Mucosa of gallbladder (tissue), 1 donor: ENCODE measurements around the gene SYT17. TPM values are rescaled to one million over a fixed set of nuclear protein-coding genes. Genes with fewer than 3 reads are reported as not detected.

Experiments
- DNase-seq: peaks from one replicate; pipeline ENCODE4 v3.0.0-alpha.2; 2020; ENCODE audit warnings: low spot score
- total RNA-seq: library from RNA; stranded (reverse); gene quantifications from one replicate; pipeline ENCODE4 v1.2.1, GENCODE V29; 2021
- donor health status: DM: no; HTN: no; CAD: no.

The SYT17 gene
- total RNA-seq, 1 donor from 2014 or later, result 4.0 TPM

DNA sequence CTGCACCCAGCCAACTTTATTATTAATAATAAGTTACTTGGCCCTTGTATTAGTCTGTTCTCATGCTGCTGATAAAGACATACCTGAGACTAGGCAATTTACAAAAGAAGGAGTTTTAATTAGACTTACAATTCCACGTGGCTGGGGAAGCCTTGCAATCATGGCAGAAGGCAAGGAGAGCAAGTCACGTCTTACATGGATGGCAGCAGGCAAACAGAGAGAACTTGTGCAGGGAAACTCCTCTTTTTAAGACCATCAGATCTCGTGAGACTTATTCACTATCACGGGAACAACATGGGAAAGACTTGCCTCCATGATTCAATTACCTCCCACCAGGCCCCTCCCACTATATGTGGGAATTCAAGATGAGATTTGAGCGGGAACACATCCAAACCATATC is 47.7 kb downstream of the SYT17 start:
- DNase-seq, result no peak

DNA sequence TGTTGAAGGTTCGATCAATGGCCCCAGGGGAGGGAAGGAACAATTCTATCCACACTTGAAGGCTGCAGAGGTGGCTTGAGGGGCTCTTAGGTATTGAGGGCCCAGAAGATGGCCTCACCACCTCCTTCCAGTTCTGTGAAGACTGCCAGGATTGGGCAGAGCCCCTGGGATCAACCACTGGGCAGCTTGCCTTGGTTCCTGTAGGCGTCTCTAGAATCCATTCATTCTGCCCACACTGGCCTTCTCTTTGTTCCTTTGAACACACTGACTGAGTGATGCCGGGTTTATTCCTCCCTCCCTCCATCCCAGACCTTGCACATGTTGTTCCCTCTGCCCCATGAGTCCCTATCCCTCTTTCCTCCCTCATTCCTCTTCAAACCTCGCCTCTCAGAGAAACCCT is 50.5 kb downstream of the SYT17 start:
- no peak for DNase-seq

DNA sequence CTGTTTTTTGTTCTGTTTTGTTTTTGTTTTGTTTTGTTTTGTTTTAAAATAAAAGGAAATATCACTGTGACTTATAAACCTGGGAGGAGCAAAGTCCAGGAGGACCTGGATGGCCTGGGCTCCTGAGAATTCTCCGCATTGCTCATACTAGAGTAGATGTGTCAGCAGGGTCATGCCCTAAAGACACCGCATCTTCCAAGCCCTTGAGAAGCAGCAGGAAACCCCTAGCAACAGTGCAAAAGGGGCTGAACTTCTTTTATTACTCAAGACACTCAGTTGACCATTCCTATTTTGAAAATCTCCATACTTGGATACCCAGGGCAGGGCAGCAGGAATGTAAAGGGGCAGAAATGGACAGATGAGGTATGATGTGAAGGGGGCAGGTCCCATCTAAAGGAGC is 51.8 kb downstream of the SYT17 start:
- no peak for DNase-seq

DNA sequence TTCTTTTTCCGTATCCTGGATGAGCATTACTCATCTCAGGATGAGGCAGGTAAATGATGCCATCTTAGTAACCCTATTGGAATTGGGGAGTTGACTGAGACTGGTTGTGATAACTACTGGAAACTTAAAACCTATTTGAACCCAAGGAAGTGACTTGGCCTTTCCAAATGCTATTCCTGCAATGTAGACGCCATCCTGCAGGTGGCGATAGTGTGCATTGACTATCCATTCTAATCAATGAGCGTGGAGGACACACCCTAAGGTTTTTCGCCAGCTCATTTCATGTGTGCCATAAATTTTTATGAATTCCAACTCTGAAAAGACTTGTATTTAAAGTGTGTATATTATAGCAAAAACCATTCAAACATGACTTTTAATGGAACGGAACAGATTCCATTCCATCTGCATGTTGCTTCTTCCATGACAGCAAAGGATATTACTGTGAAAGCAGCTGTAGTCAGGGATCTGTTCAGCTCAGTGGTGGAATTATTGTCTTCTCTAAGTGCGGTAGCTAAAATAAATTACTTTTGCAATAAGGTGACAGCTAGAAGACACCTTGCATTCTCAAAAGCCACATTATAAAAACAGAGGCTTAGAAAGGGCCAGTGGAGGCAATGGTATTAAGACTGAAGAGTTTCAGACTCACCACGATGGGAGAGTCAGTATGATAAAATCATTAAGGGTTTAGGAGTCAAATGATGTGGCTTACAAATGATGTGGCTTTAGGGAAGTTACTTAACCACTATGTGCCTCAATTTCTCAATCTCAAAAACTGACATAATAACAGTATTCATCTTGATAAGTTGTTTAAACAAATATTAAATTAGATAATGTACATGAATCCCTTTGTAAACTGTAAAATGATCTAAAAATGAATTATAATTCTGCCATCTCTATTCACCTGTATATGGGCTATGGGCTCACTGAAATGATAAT is 55.5 kb downstream of the SYT17 start:
- peak; percentile 30 for DNase-seq

DNA sequence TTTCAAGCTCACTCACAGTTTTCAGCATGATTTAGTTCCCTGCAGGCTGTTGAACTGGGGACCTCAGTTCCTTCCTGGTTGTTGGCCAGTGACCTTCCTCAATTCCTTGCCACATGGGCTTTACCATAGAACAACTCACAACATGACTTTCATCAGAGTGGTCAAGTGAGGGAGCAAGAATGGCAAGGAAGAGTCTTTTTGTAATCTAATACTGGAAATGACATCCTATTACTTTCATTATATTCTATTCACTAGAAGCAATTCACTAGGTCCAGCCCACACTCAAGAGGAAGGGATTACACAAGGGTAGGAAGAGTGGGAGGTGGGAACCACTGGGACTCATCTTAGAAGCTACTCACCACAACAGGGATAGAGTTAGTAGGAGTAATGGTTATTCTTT is 57.6 kb downstream of the SYT17 start:
- no peak for DNase-seq

DNA sequence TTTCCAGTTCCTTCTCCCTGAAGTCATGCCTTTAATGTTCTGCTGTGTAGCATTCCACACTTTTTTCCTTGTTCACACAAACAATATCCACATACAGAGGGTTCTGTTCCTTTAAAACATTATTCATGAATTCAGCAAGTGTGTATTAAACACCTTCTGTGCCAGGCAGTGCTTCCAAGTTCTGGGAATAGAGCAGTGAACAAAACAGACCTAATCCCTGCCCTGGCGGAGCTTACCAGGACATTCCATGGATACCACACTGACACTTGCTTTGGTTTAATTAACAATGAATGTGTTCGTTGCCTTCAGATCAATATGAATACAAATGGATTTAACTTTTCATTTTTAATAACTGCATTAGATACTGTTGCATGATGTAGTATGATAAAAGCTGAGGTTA is 59.6 kb downstream of the SYT17 start:
- no peak for DNase-seq

DNA sequence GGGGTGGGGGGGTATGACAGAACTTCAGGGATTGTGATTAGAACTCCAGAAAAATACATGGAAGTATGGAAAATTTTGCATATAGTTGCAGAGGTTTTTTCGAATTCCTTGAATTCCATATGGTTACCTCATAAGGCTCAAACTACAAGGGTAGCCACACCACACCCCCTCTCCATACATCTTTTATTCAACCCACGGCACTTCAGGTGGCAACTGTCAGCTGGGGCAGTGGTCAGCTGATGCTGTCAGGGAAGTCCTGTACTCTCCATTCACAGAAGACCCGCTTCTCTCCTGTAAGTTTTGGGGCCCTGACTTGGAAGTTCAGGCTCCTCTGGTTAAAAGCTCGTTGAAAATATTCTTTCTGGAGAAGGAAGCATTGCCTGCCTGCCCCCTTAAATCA is 60.0 kb downstream of the SYT17 start:
- DNase-seq, result no peak

DNA sequence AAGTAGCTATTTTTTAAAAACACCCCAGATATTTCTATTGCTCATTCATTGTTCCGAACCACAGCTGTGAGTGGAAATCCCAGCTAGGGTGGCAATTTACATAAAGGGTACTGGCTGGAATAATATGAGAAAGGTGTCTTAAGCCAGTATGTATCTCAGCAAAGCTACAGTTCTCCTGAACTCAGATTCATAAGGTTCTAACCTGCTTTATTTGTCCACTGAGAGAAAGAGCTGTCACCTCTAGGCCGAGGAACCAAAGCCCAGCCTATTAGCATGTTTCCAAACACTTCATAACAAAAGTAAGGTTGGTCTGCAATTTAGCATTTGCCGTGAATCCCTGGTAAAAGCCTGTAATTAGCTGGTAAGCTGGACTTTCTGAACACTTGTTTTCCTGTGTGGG is 60.5 kb downstream of the SYT17 start:
- DNase-seq, result no peak

DNA sequence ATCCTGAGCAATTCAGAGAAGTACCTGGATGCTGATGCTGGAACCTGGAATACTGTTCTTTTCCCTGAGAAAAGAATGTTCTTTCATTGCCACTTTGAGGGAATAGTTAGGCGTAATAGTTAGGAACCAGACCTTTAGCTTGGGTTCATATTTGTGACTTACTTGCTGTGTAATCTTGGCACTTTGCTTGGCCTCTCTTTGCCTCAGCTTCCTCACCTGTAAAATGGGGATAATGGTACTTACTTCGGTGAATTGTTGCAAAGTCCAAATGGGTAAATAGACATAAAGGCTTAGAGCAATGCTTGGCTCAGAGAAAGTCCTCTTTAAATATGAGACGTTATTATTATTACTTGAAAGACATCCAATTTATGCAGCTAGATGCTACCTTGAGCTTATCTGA is 62.5 kb downstream of the SYT17 start:
- DNase-seq, result no peak

DNA sequence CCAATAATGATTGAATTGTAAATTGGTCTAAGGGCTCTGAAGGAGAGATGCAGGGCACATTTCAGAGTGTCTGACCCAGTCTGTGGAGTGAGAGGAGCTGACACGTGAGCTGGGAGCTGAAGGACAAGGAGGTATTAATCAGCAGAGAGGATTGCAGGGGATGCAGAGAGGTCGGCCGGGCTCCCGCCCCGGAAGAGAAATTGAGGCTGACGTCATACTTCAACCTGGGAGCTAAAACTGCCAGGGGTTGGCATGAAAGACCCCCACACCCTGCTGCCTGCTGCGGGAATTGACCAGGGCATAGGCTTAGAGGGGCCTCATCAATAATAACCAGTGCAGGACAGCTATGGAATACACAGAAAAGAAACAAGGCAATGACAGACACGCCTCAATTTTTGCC is 63.8 kb downstream of the SYT17 start:
- DNase-seq, result no peak

DNA sequence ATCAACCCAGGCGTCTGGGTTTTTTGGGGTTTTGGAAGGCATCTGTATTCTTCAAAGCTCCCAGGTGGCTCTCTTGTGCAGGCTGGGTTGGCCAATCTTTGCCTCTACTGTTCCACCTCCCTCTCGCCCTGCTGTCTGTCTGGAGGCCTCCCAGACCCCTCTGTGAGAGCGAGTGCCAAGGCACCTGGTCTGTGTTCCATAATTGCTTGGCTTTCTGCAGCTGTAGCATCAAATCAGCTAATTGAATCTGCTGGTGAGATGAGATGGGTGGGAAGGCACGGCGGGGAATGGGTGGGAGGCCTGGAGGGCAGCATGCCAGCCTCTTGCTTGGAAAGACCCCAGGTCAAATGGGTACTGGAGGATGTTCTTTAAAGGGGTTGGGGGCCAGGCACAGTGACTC is 64.9 kb downstream of the SYT17 start:
- DNase-seq, result no peak

DNA sequence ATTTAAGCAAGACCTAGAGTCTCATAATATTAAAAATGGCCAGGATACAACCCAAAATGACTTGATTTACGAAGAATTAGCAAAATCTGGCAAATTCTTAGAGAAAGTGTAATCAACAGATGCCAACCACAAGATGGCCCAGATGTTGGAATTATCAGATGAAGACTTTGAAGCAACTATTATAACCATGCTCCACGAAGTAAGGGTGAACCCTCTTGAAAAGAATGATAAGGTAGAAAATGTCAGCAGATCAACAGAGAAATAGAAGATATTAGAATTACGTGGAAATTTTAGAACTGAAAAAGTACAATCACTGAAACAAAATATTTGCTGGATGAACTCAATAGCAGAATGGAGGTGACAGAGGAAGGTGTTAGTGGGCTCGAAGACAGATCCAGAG is 67.4 kb downstream of the SYT17 start:
- no peak for DNase-seq

DNA sequence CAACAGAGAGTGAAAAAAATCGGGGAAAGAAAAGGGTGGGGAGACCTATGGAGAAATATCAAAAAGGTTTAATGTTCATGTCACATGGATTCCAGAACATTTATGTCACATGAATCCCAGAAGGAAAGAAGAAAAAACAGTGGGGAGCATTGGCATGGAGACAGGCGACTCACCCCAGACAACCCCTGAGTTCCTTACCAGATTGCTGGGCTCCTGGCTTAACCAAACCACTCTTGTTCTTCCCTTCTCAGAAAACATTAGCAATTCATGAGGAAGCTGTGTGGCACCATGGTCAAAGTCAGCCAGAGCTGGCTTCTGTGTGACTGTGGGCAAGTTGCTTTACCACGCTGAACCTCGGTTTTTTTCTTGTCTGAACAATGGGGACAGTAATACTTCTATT is 67.8 kb downstream of the SYT17 start:
- no peak for DNase-seq

DNA sequence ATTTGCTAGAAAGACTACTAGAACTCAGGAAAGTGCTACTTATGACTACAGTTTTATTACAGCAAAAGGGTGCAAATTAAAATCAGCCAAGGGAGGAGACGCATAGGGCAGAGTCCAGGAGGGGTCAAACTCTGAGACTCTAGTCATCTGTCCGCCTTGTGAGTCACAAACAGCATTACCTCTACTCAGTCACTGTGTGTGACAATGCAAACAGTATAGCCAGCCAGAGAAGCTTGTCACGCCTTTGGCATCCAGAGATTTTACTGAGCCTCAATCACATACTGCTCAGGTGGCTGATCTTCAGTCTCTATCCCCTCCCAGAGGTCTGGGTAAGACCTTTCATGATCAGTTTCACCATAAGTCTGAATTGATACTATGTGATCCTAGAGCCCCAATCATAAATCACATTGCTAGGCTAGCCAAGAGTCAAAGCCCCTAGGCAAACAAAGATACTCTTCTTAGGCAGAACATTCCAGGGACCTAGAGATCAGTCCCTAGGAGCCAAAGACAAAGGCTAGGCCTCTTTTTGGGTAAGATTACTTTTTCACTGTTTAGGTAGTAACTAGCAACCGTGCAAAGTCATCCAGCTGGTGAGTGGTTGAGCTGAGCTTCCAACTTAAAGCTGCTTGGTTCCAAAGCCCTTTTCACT is 68.6 kb downstream of the SYT17 start:
- peak; percentile 69 for DNase-seq

DNA sequence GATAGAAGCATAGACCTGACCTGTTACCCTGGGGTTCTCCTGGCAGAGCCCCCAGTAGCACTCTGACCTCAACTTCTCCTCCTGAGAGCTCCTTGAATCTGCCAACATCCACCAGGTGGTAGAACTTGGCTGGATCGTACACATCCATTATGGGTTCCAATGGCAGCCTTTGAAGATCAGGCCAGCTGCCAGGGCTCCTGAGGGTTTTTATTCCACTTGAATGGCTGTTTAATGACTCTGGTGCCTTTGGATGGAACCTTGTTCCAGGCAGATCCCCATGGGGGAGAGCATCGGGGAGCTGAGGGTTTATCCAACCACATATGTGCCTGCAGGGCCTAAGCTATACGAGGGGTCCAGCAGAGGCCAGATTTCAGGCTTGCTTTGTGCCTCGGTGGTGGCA is 70.4 kb downstream of the SYT17 start:
- no peak for DNase-seq

DNA sequence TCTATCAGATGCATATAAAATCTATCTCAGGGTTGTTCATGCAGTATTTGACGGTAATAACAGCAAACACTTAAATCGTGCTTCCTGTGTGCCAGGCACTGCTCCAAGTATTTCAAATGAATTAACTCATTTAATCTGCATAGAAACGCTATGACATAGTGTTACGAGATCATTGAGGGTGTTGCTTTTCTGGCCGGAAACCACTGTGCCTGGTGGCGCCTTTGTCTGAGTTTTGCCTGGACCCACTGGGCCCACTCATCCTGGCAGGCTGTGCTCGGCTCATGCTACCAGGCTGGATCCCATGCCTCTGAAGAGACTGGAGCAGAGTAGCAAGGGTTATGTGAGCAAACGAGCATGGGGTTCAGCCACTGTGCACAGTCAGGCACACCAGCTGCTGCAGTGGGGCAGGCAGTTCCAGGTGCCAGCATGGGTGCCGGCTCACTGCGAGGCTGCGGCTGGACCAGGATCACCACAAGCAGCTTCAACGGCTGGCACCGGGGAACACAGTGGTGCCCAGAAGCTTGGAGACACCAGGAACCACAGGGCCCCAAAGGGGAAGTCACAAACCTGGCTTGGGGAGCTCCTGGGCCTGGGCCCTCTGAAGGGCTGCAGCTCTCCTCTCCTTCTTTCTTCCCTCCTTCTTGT is 71.6 kb downstream of the SYT17 start:
- DNase-seq, result no peak

DNA sequence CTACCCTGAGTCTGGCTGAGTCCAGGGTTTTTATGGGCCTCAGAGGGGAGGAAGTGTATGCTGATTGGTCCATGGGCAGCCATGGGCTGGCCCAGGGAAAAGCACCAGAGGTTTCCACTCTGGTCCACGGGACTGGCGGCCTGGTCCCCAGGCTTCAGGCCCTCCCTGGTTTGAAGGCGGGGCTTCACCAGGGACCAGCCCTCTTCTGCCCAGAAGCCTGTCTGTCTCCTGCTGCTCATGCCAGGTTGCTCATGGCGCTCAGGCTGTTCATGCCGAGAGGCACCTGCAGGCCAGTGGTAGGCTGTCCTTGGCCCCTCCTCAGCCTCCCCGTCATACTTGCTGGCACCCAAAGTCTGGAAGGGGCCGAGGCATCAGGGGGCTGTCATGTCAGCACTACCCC is 72.5 kb downstream of the SYT17 start:
- DNase-seq, result no peak

DNA sequence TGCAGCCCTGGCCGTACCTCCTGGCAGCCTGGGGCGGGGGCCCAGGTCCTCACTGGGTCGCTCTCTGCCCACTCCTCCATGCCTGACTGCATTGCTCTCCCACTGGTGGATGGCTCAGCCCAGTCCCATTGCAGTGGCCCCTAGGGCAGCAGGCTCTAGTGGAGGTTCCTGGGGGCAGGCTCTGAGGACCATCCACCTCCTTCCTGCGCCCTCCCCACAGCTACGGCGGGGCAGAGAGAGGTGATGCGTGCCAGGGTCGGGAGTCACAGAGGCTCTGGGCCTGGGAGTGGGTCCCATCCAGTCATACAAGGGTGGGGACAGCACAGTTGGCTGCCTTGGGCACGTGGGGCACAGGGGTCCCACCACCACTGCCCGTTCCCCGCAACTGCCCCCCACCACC is 73.5 kb downstream of the SYT17 start:
- no peak for DNase-seq

DNA sequence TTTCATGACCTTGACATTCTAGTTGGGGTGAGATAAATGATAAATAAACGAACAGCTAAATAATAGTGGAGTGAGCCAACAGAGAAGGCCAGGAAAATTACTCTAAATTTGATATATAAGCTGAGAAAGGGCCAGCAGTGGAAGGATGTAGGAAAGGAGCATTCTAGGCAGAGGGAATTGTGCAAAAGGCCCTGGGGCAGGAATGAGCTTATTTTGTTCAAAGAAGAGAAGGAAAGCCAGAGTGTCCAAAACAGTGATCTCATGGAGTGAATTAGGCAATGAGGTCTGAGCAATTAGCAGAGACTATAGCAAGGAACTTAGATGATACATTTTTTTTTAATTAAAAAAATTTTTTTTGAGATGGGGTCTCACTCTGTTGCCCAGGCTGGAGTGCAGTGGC is 74.1 kb downstream of the SYT17 start:
- no peak for DNase-seq

DNA sequence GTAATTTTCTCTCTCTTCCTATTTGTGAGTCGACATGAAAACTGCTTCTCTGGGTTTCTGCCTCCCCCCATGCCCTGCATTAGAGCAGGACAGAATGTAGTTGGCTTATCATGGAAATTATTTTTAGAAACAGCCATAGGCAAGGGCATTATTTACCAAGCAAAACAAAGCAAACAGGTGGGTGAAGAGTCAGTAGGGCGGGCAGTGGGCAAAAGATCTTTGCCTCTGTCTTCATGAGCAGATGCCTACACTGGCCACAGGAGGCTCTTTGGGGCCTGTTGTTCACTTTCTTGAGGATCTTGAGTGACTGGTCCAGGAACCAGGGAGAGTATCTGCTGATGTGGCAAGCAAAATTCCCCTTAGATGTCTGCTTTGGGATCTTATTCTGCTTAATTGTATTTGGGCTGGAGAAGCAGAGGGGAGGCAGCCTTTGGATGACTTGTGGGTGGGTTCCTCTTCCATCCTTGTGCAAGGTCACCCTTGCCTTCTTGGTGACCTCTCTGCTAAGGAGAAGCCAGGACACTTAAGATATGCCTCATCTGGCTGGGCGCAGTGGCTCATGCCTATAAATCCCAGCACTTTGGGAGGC is 75.0 kb downstream of the SYT17 start:
- no peak for DNase-seq

DNA sequence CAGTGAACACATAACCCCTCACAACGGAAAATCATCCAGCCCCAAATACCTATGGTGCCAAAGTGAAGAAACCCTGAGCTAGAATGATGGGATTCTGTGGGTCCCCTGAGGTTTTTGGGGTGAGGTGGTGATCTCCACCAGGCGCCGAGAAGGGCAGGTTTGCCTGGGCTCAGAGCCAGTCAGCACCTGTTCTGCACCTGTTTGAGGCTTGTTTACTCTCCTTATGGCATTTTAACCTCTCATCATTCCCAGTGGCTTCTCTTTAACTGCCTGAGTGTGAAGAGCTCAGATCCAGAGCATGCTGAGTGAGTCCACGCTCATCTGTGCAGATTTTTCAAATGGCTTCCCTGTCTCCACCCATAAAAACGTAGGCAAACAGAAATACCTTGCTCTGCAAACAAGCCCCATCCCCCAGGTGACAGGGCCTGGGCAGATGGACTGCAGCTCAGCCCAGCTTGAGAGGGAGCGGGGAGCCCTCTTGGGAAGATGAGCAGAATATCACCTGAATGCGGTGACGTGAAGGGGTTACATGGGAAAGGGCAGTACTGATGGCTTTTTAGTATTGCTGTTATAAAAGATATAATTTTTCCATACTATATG is 77.4 kb downstream of the SYT17 start:
- no peak for DNase-seq

DNA sequence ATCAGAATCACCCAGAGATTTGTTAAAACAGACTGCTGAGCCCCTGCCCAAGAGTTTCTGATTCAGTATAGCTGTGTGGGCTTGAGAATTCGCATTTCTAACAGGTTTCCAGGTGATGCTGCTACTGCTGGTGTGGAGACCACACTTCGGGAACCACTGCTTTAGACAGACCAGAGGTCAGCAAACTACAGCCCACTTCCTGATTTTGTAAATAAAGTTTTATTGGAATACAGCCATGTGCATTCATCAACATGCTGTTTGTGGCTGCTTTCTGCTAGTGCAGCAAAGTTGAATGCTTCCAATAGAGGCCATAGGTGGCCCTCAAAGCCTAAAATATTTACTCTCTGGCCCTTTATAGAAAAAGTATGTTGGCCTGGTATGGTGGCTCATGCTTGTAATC is 84.9 kb downstream of the SYT17 start:
- DNase-seq, result no peak
